HL-60 (cell line): ENCODE data around the gene ACOT9.

Source experiments
- DNase-seq, 2 experiments: peaks; one replicate each; pipeline ENCODE4 v3.0.0-alpha.2; 2010 to 2020; ENCODE audit warnings: low read depth in 1 of 2, low spot score in 1 of 2
- H3K27ac ChIP-seq: fragments of 250-450 bp; sonication (Bioruptor Pico); replicated peaks from 2 replicates; pipeline ENCODE4 v1.5.1; 2020; ENCODE audit warnings: mild to moderate bottlenecking, moderate library complexity
- H3K27me3 ChIP-seq: fragments of 250-450 bp; sonication (Bioruptor Pico); 2 replicates; pipeline ENCODE4 v1.5.1; 2021; ENCODE audit warnings: mild to moderate bottlenecking, moderate library complexity; ENCODE audit not compliant: insufficient read depth, poor library complexity, severe bottlenecking
- H3K4me3 ChIP-seq: replicated peaks from 2 replicates; pipeline ENCODE4 v1.5.1; 2011; ENCODE audit warnings: mild to moderate bottlenecking, control low read depth, low read length; ENCODE audit not compliant: insufficient read depth
- CTCF ChIP-seq: IDR thresholded peaks from one replicate; pipeline ENCODE4 v1.5.1; 2011; ENCODE audit warnings: low read length, control low read depth, inconsistent platforms; ENCODE audit not compliant: insufficient read depth
- GABPA ChIP-seq: IDR thresholded peaks from 2 replicates; pipeline ENCODE4 v1.6.1; 2012; ENCODE audit warnings: low read depth
- POLR2AphosphoS5 ChIP-seq: IDR thresholded peaks from 2 replicates; pipeline ENCODE4 v1.6.1; 2012; ENCODE audit warnings: low read depth
- REST ChIP-seq: IDR thresholded peaks from 2 replicates; pipeline ENCODE4 v1.6.1; 2012; ENCODE audit warnings: low read depth; ENCODE audit not compliant: insufficient replicate concordance
- SPI1 ChIP-seq: IDR thresholded peaks from 2 replicates; pipeline ENCODE4 v1.6.1; 2012; ENCODE audit warnings: low read depth, mild to moderate bottlenecking, borderline replicate concordance
- long read RNA-seq: library from polyadenylated mRNA; unstranded; transcript quantifications from one replicate; pipeline ENCODE4 v2.0.0, GENCODE V29; 2020

ACOT9 gene
- long read RNA-seq, transcript ACOT9-201 (15 exons, 1,675 nt) = minor isoform, 22 of 111 reads
- long read RNA-seq, transcript ACOT9-204 (16 exons, 3,117 nt) = major isoform, 78 of 111 reads
- long read RNA-seq, partial matches to known transcripts = 2 of 111 reads
- long read RNA-seq, other reads (novel, unspliced or antisense) = 9 of 111 reads

- no peaks in the 10 kb centered on the region for H3K27me3 ChIP-seq
- DNase-seq = peak; percentile 71 to 85
- peak within 1 kb of the TSS; percentile 57 for H3K27ac ChIP-seq
- peak within 1 kb of the TSS; percentile 78 for H3K4me3 ChIP-seq
- TF ChIP-seq POLR2AphosphoS5 = no peak
- TF ChIP-seq CTCF = no peak
- TF ChIP-seq SPI1 = peak; percentile 46; the same call in 1 of the 2 replicates
- TF ChIP-seq REST = no peak
- no peak for TF ChIP-seq GABPA
These were observed at the start of gene ACOT9 for GRCh38 chrX:23742697-23743622. ACOT9 (minus strand) TSS chrX:23743276; CDS start chrX:23743144, 132 bp downstream.

- Histone ChIP-seq H3K27ac (no peak overlapping the region), H3K4me3 (no peak overlapping the region), H3K27me3 (no peaks in the 10 kb centered on the region)
- TF ChIP-seq SPI1 = no peak
- TF ChIP-seq REST = no peak
- TF ChIP-seq CTCF = no peak
- no peak for TF ChIP-seq GABPA
- TF ChIP-seq POLR2AphosphoS5 = no peak
- DNase-seq = no peak
These were observed 47.0 kb upstream of the ACOT9 start for GRCh38 chrX:23790155-23790497.

- DNase-seq = peak in 1 of 2 experiments; percentile 33
- Histone ChIP-seq H3K4me3 (no peak overlapping the region), H3K27ac (no peak overlapping the region), H3K27me3 (no peaks in the 10 kb centered on the region)
- TF ChIP-seq POLR2AphosphoS5 = no peak
- peak; percentile 22; the same call in 1 of the 2 replicates for TF ChIP-seq SPI1
These were observed 46.5 kb upstream of the ACOT9 start for GRCh38 chrX:23789386-23790154.

- Histone ChIP-seq H3K27ac (no peak overlapping the region), H3K4me3 (no peak overlapping the region), H3K27me3 (no peaks in the 10 kb centered on the region)
- no peak for DNase-seq
- no peak for TF ChIP-seq SPI1
- no peak for TF ChIP-seq POLR2AphosphoS5
- no peak for TF ChIP-seq GABPA
- TF ChIP-seq REST = no peak
- no peak for TF ChIP-seq CTCF
These were observed 45.9 kb upstream of the ACOT9 start for GRCh38 chrX:23788946-23789345.
